ENCODE results near the gene EML2. TPM values are rescaled to one million over a fixed set of nuclear protein-coding genes. Genes with fewer than 3 reads are reported as not detected.

EML2 gene
- total RNA-seq, 1 donor from 2014 or later, result 24.6 TPM

DNA sequence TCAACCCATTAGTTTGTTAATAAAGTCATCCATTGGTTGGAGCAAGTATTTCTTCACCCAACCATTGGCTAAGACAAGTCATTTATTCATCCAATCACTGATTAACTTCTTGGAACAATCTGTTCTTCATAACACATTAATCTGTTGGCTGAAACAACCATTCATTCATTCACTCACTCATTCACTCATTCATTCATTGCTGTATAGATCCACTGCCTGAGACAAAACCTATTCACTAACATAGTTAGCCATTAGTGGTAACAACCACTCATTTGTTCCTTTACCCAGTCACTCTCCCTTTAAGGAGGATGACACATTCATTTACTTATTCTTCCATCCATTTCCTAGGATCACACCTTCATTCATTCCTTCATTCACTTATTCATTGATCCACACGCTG, 15.2 kb downstream of the EML2 start:
- Mint-ChIP-seq H3K4me1 (ENCODE audit: low read depth, unreplicated experiment) (no peaks in the 10 kb centered on the region), H3K4me3 (ENCODE audit: unreplicated experiment) (no peak overlapping the region), H3K27me3 (ENCODE audit: low read depth, unreplicated experiment) (no peaks in the 10 kb centered on the region), H3K36me3 (ENCODE audit: low read depth, unreplicated experiment) (peaks cover 10% of the 10 kb centered on the region), H3K27ac (ENCODE audit: unreplicated experiment) (no peak overlapping the region), H3K9me3 (ENCODE audit: unreplicated experiment) (no peaks in the 10 kb centered on the region)
- no peak for TF ChIP-seq EZH2 (IDR thresholded peaks at IDR 0.05; ENCODE audit: insufficient read depth, low read length)
- TF ChIP-seq, protein P1, sequence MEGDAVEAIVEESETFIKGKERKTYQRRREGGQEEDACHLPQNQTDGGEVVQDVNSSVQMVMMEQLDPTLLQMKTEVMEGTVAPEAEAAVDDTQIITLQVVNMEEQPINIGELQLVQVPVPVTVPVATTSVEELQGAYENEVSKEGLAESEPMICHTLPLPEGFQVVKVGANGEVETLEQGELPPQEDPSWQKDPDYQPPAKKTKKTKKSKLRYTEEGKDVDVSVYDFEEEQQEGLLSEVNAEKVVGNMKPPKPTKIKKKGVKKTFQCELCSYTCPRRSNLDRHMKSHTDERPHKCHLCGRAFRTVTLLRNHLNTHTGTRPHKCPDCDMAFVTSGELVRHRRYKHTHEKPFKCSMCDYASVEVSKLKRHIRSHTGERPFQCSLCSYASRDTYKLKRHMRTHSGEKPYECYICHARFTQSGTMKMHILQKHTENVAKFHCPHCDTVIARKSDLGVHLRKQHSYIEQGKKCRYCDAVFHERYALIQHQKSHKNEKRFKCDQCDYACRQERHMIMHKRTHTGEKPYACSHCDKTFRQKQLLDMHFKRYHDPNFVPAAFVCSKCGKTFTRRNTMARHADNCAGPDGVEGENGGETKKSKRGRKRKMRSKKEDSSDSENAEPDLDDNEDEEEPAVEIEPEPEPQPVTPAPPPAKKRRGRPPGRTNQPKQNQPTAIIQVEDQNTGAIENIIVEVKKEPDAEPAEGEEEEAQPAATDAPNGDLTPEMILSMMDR (IDR thresholded peaks at IDR 0.05; ENCODE audit: insufficient read depth, low read depth, low read length), result no peak
- DNase-seq (ENCODE audit: low read depth), result no peak
- H3K9ac ChIP-seq (ENCODE audit: low read length), result no peak overlapping the region
- H3K27ac ChIP-seq (ENCODE audit: low read depth, low read length), result no peak overlapping the region
- no peak overlapping the region for H3K4me3 ChIP-seq (ENCODE audit: insufficient read depth, low read depth, low read length)
- H3K4me2 ChIP-seq (ENCODE audit: low read length), result no peak overlapping the region
- peaks cover 9% of the 10 kb centered on the region for H3K36me3 ChIP-seq (ENCODE audit: insufficient read depth, low read length)
- H3K27me3 ChIP-seq (ENCODE audit: insufficient read depth, low read length), result no peaks in the 10 kb centered on the region
- H3K9me3 ChIP-seq (ENCODE audit: insufficient read depth, low read depth, low read length), result no peaks in the 10 kb centered on the region
- H3K4me1 ChIP-seq (ENCODE audit: insufficient read depth, low read length), result no peaks in the 10 kb centered on the region
- H4K20me1 ChIP-seq (ENCODE audit: insufficient read depth, low read length), result peaks cover 6% of the 10 kb centered on the region
- no peak for FAIRE-seq
- no peaks in the 10 kb centered on the region for H3K79me2 ChIP-seq (ENCODE audit: insufficient read depth, low read length)
- no peak overlapping the region for H2AFZ ChIP-seq (ENCODE audit: low read depth, low read length)

DNA sequence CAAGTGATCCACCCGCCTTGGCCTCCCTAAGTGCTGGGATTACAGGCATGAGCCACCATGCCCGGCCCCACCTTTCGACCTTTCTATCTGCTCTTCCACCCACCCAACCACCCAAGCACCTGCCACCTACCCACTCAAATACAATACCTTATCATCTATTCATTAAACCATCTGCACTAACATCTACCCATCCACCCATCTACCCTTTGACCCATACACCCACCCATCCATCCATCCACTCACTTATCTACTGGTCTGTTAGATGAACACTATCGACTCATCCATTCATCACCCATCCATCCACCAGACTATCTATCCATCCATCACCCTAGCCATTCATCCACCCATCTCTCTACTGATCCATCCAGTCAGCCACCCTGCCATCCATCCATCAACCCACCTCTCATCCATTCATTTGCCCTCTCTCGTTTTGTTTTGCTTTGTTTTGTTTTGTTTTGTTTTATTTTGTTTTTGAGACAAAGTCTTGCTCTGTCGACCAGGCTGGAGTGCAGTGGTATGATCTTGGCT, 17.2 kb downstream of the EML2 start:
- no peak overlapping the region for H3K27ac Mint-ChIP-seq (ENCODE audit: unreplicated experiment)
- FAIRE-seq (no peak), DNase-seq (ENCODE audit: low read depth) (no peak)
- H3K4me3 Mint-ChIP-seq (ENCODE audit: unreplicated experiment), result no peak overlapping the region
- Histone ChIP-seq H3K27ac (ENCODE audit: low read depth, low read length) (no peak overlapping the region), H4K20me1 (ENCODE audit: insufficient read depth, low read length) (peaks cover 6% of the 10 kb centered on the region), H3K4me2 (ENCODE audit: low read length) (no peak overlapping the region), H3K36me3 (ENCODE audit: insufficient read depth, low read length) (peaks cover 11% of the 10 kb centered on the region), H3K9ac (ENCODE audit: low read length) (no peak overlapping the region), H2AFZ (ENCODE audit: low read depth, low read length) (no peak overlapping the region), H3K4me1 (ENCODE audit: insufficient read depth, low read length) (no peaks in the 10 kb centered on the region), H3K27me3 (ENCODE audit: insufficient read depth, low read length) (no peaks in the 10 kb centered on the region), H3K4me3 (ENCODE audit: insufficient read depth, low read depth, low read length) (no peak overlapping the region), H3K79me2 (ENCODE audit: insufficient read depth, low read length) (no peaks in the 10 kb centered on the region), H3K9me3 (ENCODE audit: insufficient read depth, low read depth, low read length) (no peaks in the 10 kb centered on the region)
- peaks cover 15% of the 10 kb centered on the region for H3K36me3 Mint-ChIP-seq (ENCODE audit: low read depth, unreplicated experiment)
- H3K9me3 Mint-ChIP-seq (ENCODE audit: unreplicated experiment), result no peaks in the 10 kb centered on the region
- TF ChIP-seq, protein P1 (IDR thresholded peaks at IDR 0.05; ENCODE audit: insufficient read depth, low read depth, low read length), result no peak
- no peak for TF ChIP-seq EZH2 (IDR thresholded peaks at IDR 0.05; ENCODE audit: insufficient read depth, low read length)
- H3K4me1 Mint-ChIP-seq (ENCODE audit: low read depth, unreplicated experiment), result no peaks in the 10 kb centered on the region
- H3K27me3 Mint-ChIP-seq (ENCODE audit: low read depth, unreplicated experiment), result no peaks in the 10 kb centered on the region

- no peak overlapping the region for H3K4me2 ChIP-seq (ENCODE audit: low read length)
- DNase-seq (ENCODE audit: low read depth), result no peak
- Mint-ChIP-seq H3K36me3 (ENCODE audit: low read depth, unreplicated experiment) (peaks cover 18% of the 10 kb centered on the region), H3K4me3 (ENCODE audit: unreplicated experiment) (no peak overlapping the region), H3K9me3 (ENCODE audit: unreplicated experiment) (no peaks in the 10 kb centered on the region), H3K27ac (ENCODE audit: unreplicated experiment) (no peak overlapping the region), H3K4me1 (ENCODE audit: low read depth, unreplicated experiment) (no peaks in the 10 kb centered on the region), H3K27me3 (ENCODE audit: low read depth, unreplicated experiment) (no peaks in the 10 kb centered on the region)
- no peak overlapping the region for H3K4me3 ChIP-seq (ENCODE audit: insufficient read depth, low read depth, low read length)
- H3K9ac ChIP-seq (ENCODE audit: low read length), result no peak overlapping the region
- peaks cover 6% of the 10 kb centered on the region for H4K20me1 ChIP-seq (ENCODE audit: insufficient read depth, low read length)
- H3K79me2 ChIP-seq (ENCODE audit: insufficient read depth, low read length), result no peaks in the 10 kb centered on the region
- no peak for FAIRE-seq
- TF ChIP-seq, protein P1 (IDR thresholded peaks at IDR 0.05; ENCODE audit: insufficient read depth, low read depth, low read length), result no peak
- no peak for TF ChIP-seq EZH2 (IDR thresholded peaks at IDR 0.05; ENCODE audit: insufficient read depth, low read length)
- H3K36me3 ChIP-seq (ENCODE audit: insufficient read depth, low read length), result peaks cover 11% of the 10 kb centered on the region
- no peaks in the 10 kb centered on the region for H3K27me3 ChIP-seq (ENCODE audit: insufficient read depth, low read length)
- no peak overlapping the region for H2AFZ ChIP-seq (ENCODE audit: low read depth, low read length)
- H3K27ac ChIP-seq (ENCODE audit: low read depth, low read length), result no peak overlapping the region
- H3K4me1 ChIP-seq (ENCODE audit: insufficient read depth, low read length), result peaks cover 4% of the 10 kb centered on the region
- H3K9me3 ChIP-seq (ENCODE audit: insufficient read depth, low read depth, low read length), result peaks cover under 1% of the 10 kb centered on the region
These were observed 17.8 kb downstream of the EML2 start for GRCh38 chr19:45621389-45621788.
